Fibroblast of the aortic adventitia (primary cell): ENCODE measurements around the gene HNRNPA2B1. TPM values are rescaled to one million over a fixed set of nuclear protein-coding genes. Genes with fewer than 3 reads are reported as not detected.
"Not testable (repeated sequence)": the region's sequence is repeated elsewhere in the genome, so short reads cannot be mapped to it uniquely, and the experiment has no call there.

Experiments used
- DNase-seq: peaks from one replicate; pipeline ENCODE4 v3.0.0-alpha.2; 2010; ENCODE audit warnings: low read depth
- H3K4me3 ChIP-seq: 2 replicates; pipeline ENCODE4 v1.5.1; 2011; ENCODE audit warnings: low read depth, mild to moderate bottlenecking, control low read depth, low read length, moderate library complexity
- total RNA-seq: library from RNA; depleted of rRNA; stranded (reverse); fragments of >200 nt; gene quantifications from 2 replicates; pipeline ENCODE4 v1.2.3, GENCODE V29; 2012; ENCODE audit warnings: low replicate concordance
- TF ChIP-seq, protein P1 (sequence below): IDR thresholded peaks from 2 replicates; pipeline ENCODE4 v1.5.1; 2011; ENCODE audit warnings: mild to moderate bottlenecking, low read length, control low read depth, inconsistent platforms; ENCODE audit not compliant: insufficient read depth

HNRNPA2B1 gene
- total RNA-seq, 1 donor, result 141 TPM

DNA sequence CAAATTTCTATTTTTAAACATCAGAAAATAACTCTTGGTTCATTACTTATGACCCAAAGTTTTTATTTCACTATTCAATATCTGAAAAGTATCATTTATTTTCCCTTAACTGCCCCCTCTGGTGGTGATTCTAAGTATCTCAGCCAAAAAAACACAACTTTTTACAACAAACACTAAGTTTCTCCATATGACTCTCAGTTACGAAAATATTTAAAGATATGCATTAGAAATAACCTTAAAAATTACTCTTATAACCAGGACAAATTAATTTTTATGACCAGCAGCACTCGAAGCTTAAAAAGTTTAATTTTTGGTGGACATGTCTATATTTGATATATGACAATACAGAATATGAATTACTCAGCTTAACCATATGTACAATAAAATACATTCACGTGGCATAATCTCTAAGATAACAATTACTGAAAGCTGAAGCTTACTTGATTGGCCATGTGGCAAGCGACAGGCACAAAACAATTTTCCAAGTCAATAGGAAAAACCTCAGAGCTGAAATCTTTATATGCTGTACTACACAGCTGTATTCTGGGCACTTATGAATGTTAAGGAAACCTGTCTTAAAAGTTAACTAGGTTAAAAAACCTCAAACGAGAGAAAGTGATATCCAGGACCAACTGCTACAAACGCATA, 2.3 kb downstream of the HNRNPA2B1 start:
- peak; percentile 63 for DNase-seq
- TF ChIP-seq, protein P1, sequence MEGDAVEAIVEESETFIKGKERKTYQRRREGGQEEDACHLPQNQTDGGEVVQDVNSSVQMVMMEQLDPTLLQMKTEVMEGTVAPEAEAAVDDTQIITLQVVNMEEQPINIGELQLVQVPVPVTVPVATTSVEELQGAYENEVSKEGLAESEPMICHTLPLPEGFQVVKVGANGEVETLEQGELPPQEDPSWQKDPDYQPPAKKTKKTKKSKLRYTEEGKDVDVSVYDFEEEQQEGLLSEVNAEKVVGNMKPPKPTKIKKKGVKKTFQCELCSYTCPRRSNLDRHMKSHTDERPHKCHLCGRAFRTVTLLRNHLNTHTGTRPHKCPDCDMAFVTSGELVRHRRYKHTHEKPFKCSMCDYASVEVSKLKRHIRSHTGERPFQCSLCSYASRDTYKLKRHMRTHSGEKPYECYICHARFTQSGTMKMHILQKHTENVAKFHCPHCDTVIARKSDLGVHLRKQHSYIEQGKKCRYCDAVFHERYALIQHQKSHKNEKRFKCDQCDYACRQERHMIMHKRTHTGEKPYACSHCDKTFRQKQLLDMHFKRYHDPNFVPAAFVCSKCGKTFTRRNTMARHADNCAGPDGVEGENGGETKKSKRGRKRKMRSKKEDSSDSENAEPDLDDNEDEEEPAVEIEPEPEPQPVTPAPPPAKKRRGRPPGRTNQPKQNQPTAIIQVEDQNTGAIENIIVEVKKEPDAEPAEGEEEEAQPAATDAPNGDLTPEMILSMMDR, result peak; percentile 65
- peak overlapping the region; percentile 99 for H3K4me3 ChIP-seq

DNA sequence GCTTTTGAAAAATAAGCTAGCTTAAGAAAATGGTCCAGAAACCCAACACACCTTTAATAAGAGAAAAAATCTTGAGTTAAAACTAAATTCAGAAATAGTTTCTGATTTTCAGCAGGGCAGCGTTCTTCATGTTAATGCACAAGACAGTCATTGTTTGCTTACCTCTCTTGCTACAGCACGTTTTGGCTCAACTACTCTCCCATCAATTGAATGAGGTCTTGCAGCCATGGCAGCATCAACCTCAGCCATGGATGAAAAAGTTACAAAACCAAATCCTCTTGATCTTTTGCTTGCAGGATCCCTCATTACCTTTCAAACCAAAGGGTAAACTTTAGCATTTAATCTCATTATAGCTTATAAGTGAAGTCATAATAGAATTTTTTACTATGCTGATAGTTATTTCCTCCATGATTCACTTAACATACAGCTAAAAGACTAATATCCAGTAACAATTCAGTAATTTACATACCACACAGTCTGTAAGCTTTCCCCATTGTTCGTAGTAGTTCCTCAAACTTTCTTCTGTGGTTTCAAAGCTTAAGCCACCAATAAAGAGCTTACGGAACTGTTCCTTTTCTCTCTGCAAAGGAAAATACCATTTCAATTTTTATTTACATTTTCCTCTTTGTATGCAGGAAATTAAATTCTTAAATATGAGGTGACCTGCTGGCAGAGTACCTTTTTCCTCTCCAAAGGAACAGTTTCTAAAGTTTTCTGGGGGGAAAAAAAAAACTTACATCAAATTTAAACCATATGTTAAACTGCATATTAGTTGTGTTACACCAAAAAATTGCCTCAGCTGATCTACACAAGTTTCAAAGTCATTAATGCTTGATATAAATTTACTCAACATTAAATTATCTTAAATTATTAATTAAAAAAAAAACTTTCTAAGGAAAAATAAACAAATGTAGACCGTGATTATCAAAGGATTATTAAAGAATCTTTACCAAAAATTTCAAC, 3.1 kb downstream of the HNRNPA2B1 start:
- no peak for DNase-seq

DNA sequence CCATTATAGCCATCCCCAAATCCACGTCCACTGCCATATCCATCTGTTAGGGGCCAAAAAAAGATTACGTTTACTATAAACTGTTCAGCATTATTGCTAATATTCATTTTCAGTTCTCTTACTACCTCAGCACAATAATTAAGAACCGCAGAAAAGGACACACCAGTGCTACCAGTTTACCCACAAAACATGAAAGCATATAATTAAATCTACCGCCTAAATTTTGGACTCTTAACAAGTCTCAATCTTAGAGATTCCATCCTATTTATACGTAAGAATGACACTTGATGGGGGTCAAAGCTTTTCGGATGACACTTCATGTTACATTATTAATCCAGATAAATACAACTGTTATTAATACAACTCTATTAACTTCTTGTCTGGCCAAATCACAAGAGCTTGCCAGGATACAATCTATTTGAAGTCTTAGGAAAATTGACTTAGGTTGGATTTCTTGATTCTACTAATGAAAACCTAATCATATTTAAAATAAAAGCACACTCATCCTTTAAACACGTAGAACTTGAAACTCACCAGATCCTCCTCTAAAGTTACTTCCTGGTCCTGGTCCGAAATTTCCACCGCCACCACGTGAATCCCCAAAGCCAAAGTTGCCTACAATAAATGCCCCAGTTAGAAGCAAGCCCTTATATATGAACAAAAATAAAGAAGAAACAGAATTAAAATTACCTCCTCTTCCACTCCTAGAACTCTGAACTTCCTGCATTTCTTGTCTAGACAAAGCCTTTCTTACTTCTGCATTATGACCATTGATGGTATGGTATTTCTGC, 4.5 kb downstream of the HNRNPA2B1 start:
- TF ChIP-seq, protein P1, result no peak
- DNase-seq, result no peak
- H3K4me3 ChIP-seq, result peak overlapping the region; percentile 1

More for the DNA sequence above, 3.1 kb downstream of the HNRNPA2B1 start:
- TF ChIP-seq, protein P1, result no peak
- H3K4me3 ChIP-seq, result peak overlapping the region; percentile 99

DNA sequence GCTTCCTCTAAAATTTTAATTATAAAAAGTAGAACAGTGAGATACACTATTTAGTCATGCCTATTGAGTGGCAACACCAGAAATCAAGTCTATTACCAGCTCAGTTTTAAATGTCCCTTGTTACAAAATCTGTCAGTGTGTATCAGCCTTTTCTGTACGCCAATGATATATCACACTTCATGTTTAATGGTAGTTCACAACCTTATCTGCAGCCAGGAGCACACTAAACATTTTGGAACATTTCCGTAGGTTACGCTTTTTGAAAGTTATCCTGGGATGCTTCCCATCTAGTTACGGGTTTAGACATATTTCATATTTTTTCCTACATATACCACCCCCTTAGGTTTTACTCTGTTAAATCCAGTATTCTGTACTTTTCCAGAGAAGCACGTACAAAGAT, 5.4 kb downstream of the HNRNPA2B1 start:
- H3K4me3 ChIP-seq, result no peak overlapping the region
- DNase-seq, result no peak
- TF ChIP-seq, protein P1, result no peak

DNA sequence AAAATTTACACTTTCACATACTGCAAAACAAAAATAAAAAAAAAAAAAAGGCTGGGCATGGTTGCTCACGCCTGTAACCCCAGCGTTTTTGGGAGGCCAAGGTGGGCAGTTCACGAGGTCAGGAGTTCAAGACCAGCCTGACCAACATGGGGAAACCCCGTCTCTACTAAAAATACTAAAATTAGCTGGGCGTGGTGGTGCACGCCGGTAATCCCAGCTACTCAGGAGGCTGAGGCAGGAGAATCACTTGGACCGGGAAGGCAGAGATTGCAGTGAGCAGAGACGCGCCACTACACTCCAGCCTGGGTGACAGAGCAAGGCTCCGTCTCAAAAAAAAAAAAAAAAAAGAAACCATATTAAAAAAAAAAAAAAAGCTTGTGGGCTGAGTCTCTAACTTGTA, 5.8 kb downstream of the HNRNPA2B1 start:
- not testable (repeated sequence) for H3K4me3 ChIP-seq, DNase-seq

DNA sequence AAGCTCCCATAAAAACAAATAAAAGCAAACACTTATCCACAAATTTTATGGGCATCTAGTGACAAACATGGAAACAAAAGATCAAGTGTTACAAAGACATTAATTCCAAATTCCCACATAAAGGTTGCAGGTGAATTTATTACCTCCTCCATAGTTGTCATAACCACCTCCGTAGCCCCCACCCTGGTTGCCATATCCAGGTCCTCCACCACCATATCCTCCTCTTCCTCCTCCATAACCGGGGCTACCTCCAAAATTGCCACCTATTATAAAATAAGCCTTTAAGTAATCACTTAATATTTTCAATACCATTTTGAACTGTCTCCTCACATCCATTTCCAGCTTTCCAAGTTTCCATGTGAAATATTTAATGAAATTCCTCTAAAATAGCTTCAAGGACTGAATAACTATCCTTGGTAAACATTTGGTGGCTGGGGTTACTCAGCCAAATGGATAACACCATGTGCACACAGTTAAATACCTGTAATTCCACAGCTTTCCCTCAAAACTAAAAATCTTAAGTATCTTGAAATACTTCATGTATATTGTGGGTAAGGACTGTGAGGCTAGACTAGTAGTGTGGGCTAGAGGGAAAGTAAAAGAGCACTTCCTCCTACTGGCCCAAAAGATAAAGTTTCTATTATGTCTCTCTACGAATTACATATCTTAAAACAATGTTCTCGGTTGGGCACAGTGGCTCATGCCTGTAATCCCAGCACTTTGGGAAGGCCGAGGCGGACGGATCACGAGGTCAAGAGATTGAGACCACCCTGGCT, 6.9 kb downstream of the HNRNPA2B1 start:
- no peak overlapping the region for H3K4me3 ChIP-seq
- DNase-seq, result no peak
- TF ChIP-seq, protein P1, result no peak
